Stromal cell of bone marrow (primary cell): ENCODE data around the gene MYLK2.

Experiments used
- DNase-seq: peaks from one replicate; pipeline ENCODE4 v3.0.0-alpha.2; 2012; ENCODE audit warnings: low read depth

Gene MYLK2

DNA sequence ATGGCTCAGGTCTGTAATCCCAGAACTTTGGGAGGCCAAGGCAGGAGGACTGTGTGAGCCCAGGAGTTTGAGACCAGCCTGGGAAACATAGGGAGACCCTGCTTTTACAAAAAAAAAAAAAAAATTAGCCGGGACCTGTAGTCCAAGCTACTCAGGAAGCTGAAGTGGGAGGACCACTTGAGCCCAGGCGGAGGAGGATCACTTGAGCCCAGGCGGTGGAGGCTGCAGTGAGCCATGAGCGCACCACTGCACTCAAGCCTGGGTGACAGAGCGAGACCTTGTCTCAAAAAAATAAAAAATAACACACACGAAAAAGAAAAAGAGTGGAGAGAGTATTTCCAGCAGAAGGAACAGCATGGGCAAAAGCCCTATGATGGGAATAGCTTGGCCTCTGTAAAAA, 53.2 kb downstream of the MYLK2 start:
- DNase-seq = no peak

GRCh38 chr20:31875671-31876070, 56.5 kb downstream of the MYLK2 start:
- DNase-seq = no peak

DNA sequence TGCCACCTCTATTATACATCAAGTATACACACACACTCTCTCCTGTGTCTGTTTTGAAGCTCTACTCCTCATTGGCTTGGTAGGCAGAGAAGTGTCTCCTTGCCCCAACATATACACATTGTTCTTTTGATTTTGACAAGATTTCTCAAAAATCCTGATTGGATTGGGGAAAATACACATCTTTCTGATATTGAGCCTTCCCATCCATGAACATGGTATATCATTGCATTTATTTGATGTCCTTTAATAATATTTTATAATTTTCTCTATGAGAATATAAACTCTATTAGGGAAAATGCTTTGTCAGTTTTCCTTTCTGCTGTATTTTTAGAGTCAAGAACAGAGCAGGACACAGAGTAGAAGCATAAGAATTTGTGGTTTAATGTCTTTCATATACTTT, 58.5 kb downstream of the MYLK2 start:
- DNase-seq = no peak

DNA sequence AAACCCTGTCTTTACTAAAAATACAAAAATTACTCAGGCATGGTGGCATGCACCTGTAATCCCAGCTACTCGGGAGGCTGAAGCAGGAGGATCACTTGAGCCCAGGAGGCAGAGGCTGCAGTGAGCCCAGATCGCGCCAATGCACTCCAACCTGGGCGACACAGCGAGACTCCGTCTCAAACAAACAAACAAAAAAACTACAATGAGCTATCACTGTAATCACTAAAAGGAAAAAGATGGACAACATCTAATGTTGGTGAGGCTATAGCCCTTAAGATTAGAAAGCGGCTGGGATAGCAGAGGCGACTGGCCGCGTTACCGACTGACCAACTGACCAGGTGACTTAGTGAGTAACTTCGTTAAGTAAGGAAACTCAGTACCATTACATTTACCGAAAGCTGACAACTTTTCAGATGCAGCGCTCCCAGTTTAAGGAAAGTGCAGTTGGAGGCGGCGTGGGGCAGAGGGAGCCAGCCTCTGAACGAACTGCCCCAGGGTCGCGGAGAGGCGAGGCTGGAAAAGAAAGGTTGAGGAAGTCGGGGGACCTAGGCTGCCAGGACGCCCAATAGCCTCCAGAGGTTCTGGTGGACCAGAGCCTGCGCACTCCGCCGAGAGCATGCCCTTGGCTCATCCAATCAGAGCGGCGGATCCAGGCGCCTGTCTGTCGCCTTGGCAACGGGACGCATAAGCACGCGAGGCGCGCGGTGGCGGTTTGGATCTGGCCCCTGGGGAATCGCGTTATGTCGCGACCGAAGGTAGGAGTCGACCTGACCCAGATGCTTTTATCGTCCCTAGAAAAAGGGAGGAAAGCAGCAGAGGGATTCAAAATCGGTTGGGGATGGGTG, 60.2 kb downstream of the MYLK2 start:
- peak; percentile 91 for DNase-seq

DNA sequence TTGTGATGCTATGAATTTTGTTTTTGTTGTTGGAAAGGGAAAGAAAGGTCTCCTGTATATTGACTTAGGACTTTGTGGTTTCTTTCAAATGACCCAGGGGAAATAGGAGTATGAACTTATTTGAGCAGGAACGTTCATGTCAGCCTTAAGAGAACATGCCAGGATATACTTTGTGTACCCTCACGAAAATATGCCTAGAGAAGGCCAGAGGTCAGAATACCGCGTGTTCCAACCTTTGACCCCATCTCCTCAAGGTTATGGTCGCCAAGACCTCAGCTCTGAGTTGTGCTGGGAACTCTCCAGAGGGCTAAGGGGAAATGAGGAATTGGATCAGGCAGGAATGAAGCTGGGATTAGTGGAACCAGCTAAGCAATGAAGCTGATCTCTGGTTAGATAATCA, 62.8 kb downstream of the MYLK2 start:
- DNase-seq = no peak

GRCh38 chr20:31883829-31884228, 64.7 kb downstream of the MYLK2 start:
- no peak for DNase-seq
